ENCODE results near the gene ITGA7. TPM values are rescaled to one million over a fixed set of nuclear protein-coding genes. Genes with fewer than 3 reads are reported as not detected.
"Not testable (repeated sequence)": the region's sequence is repeated elsewhere in the genome, so short reads cannot be mapped to it uniquely, and the experiment has no call there.

The ITGA7 gene
- polyA plus RNA-seq, 1 experiment: 11.6 TPM

GRCh38 chr12:55654511-55655214 is 53.0 kb downstream of the ITGA7 start:
- ChIA-PET POLR2A (no interaction called here), CTCF (interaction anchor here (0.6 to 2.4 kb wide), 2 partner anchors 12 to 19 kb away, joined by 3 to 9 read pairs; partner anchors contain the start of gene OR10P1)
- Histone ChIP-seq H3K4me3 (ENCODE audit: low read depth, low read length) (no peak overlapping the region), H3K36me3 (ENCODE audit: control insufficient read depth, insufficient read depth, low read length) (no peaks in the 10 kb centered on the region), H3K27me3 (ENCODE audit: control insufficient read depth, insufficient read depth, low read length) (peaks cover 9% of the 10 kb centered on the region)
- TF ChIP-seq, protein P1, sequence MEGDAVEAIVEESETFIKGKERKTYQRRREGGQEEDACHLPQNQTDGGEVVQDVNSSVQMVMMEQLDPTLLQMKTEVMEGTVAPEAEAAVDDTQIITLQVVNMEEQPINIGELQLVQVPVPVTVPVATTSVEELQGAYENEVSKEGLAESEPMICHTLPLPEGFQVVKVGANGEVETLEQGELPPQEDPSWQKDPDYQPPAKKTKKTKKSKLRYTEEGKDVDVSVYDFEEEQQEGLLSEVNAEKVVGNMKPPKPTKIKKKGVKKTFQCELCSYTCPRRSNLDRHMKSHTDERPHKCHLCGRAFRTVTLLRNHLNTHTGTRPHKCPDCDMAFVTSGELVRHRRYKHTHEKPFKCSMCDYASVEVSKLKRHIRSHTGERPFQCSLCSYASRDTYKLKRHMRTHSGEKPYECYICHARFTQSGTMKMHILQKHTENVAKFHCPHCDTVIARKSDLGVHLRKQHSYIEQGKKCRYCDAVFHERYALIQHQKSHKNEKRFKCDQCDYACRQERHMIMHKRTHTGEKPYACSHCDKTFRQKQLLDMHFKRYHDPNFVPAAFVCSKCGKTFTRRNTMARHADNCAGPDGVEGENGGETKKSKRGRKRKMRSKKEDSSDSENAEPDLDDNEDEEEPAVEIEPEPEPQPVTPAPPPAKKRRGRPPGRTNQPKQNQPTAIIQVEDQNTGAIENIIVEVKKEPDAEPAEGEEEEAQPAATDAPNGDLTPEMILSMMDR (IDR thresholded peaks at IDR 0.05; ENCODE audit: insufficient read depth, low read depth, low read length): no peak
- DNase-seq (ENCODE audit: low read depth): no peak

DNA sequence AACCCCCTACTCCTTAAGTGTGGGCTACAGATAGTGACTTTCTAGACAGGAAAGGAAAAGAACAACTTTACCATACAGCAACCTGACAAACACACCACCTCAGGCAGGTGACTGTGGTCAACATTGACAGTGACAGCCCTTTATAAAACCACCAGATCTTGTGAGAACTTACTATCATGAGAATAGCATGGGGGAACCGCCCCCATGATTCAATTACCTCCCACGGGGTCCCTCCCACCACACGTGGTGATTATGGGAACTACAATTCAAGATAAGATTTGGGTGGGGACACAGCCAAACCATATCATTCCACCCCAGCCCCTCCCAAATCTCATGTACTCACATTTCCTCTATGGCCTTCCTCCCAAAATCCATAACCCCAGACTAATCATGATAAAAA is 54.7 kb downstream of the ITGA7 start:
- no peak for DNase-seq (ENCODE audit: low read depth)
- TF ChIP-seq, protein P1 (IDR thresholded peaks at IDR 0.05; ENCODE audit: insufficient read depth, low read depth, low read length): no peak
- Histone ChIP-seq H3K36me3 (ENCODE audit: control insufficient read depth, insufficient read depth, low read length) (no peaks in the 10 kb centered on the region), H3K27me3 (ENCODE audit: control insufficient read depth, insufficient read depth, low read length) (peaks cover 9% of the 10 kb centered on the region), H3K4me3 (ENCODE audit: low read depth, low read length) (no peak overlapping the region)
- ChIA-PET POLR2A (no interaction called here), CTCF (no interaction called here)

DNA sequence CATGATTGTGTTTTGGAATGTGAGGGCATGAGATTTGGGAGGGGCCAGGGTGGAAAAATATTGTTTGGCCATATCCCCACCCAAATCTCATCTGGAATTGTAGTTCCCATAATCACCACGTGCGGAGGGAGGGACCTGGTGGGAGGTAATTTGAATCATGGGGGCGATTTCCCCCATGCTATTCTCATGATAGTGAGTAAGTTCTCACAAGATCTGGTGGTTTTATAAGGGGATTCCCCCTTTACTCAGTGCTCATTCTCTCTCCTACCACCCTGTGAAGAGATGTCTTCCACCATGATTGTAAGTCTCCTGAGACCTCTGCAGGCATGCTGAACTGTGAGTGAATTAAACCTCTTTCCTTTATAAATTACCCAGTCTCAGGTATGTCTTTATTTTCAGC is 55.4 kb downstream of the ITGA7 start:
- ChIA-PET CTCF (no interaction called here), POLR2A (no interaction called here)
- DNase-seq (ENCODE audit: low read depth): no peak
- TF ChIP-seq, protein P1 (IDR thresholded peaks at IDR 0.05; ENCODE audit: insufficient read depth, low read depth, low read length): no peak
- Histone ChIP-seq H3K4me3 (ENCODE audit: low read depth, low read length) (no peak overlapping the region), H3K36me3 (ENCODE audit: control insufficient read depth, insufficient read depth, low read length) (no peaks in the 10 kb centered on the region), H3K27me3 (ENCODE audit: control insufficient read depth, insufficient read depth, low read length) (peaks cover 4% of the 10 kb centered on the region)

DNA sequence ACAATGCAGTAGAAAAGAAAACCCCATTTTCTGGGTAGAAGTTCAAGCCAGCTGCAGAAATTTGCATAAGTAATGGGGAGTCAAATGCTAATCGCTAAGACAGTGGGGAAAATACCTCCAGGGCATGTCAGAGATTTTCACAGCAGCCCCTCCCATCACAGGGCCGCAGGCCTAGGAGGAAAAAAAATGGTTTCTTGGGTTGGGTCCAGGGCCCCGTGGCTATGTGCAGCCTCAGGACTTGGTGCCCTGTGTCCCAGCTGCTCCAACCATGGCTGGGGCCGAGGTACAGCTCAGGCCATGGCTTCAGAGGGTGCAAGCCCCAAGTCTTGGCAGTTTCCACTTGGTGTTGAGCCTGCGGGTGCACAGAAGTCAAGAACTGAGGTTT is 56.4 kb downstream of the ITGA7 start:
- ChIA-PET POLR2A (no interaction called here), CTCF (no interaction called here)
- Histone ChIP-seq H3K27me3 (ENCODE audit: control insufficient read depth, insufficient read depth, low read length) (no peaks in the 10 kb centered on the region), H3K4me3 (ENCODE audit: low read depth, low read length) (no peak overlapping the region), H3K36me3 (ENCODE audit: control insufficient read depth, insufficient read depth, low read length) (no peaks in the 10 kb centered on the region)
- no peak for DNase-seq (ENCODE audit: low read depth)
- TF ChIP-seq, protein P1 (IDR thresholded peaks at IDR 0.05; ENCODE audit: insufficient read depth, low read depth, low read length): no peak

GRCh38 chr12:55650620-55651298 is 56.9 kb downstream of the ITGA7 start:
- H3K27me3 ChIP-seq (ENCODE audit: control insufficient read depth, insufficient read depth, low read length); CTCF ChIA-PET; POLR2A ChIA-PET; H3K36me3 ChIP-seq (ENCODE audit: control insufficient read depth, insufficient read depth, low read length); H3K4me3 ChIP-seq (ENCODE audit: low read depth, low read length); DNase-seq (ENCODE audit: low read depth): not testable (repeated sequence)
